Osteoblast (primary cell): ENCODE results near the gene CDCA4. TPM values are rescaled to one million over a fixed set of nuclear protein-coding genes. Genes with fewer than 3 reads are reported as not detected.
"Not testable (repeated sequence)": the region's sequence is repeated elsewhere in the genome, so short reads cannot be mapped to it uniquely, and the experiment has no call there.

ENCODE experiments used
- DNase-seq: peaks from one replicate; pipeline ENCODE4 v3.0.0; 2011; ENCODE audit warnings: low spot score, mixed read lengths; ENCODE audit not compliant: insufficient read length; ENCODE audit errors: missing footprints
- H2AFZ ChIP-seq: 2 replicates; pipeline ENCODE4 v1.6.0; 2011; ENCODE audit warnings: mild to moderate bottlenecking, low read length
- H3K27ac ChIP-seq: 2 replicates; pipeline ENCODE4 v1.5.1; 2011; ENCODE audit warnings: mild to moderate bottlenecking, low read depth, low read length, moderate library complexity
- H3K27me3 ChIP-seq: 2 replicates; pipeline ENCODE4 v1.6.0; 2012; ENCODE audit warnings: mild to moderate bottlenecking, control low read depth, inconsistent platforms, low read length, moderate library complexity; ENCODE audit not compliant: insufficient read depth
- H3K36me3 ChIP-seq: 2 replicates; pipeline ENCODE4 v1.5.1; 2011; ENCODE audit warnings: mild to moderate bottlenecking, low read length, control low read depth, moderate library complexity; ENCODE audit not compliant: insufficient read depth
- H3K4me1 ChIP-seq: 2 replicates; pipeline ENCODE4 v1.5.1; 2011; ENCODE audit warnings: mild to moderate bottlenecking, low read length, control low read depth, moderate library complexity; ENCODE audit not compliant: insufficient read depth
- H3K4me2 ChIP-seq: 2 replicates; pipeline ENCODE4 v1.6.0; 2011; ENCODE audit warnings: mild to moderate bottlenecking, low read length; ENCODE audit not compliant: insufficient read depth
- H3K4me3 ChIP-seq: fragments of 200-600 bp; sonication (generic); 3 replicates; pipeline ENCODE4 v1.5.1; 2012; ENCODE audit warnings: mild to moderate bottlenecking, low read length, inconsistent platforms; ENCODE audit not compliant: insufficient read depth
- H3K79me2 ChIP-seq: 2 replicates; pipeline ENCODE4 v1.6.0; 2012; ENCODE audit warnings: mild to moderate bottlenecking, low read length, control low read depth, inconsistent platforms; ENCODE audit not compliant: insufficient read depth
- H3K9me3 ChIP-seq: 2 replicates; pipeline ENCODE4 v1.5.1; 2011; ENCODE audit warnings: low read depth, low read length, control low read depth
- H4K20me1 ChIP-seq: 2 replicates; pipeline ENCODE4 v1.6.0; 2012; ENCODE audit warnings: mild to moderate bottlenecking, low read length, control low read depth; ENCODE audit not compliant: insufficient read depth
- total RNA-seq: library from RNA; depleted of rRNA; stranded (reverse); fragments of >200 nt; gene quantifications from 2 replicates; pipeline ENCODE4 v1.2.3, GENCODE V29; 2012
- TF ChIP-seq, protein P1 (sequence below): IDR thresholded peaks from 2 replicates; pipeline ENCODE4 v1.5.1; 2011; ENCODE audit warnings: mild to moderate bottlenecking, low read depth, low read length, moderate library complexity; ENCODE audit errors: extremely low read depth

The CDCA4 gene
- total RNA-seq, 1 donor = 13.8 TPM

- Histone ChIP-seq H3K4me1 (peaks cover 6% of the 10 kb centered on the region), H3K79me2 (no peaks in the 10 kb centered on the region), H3K27me3 (no peaks in the 10 kb centered on the region), H3K27ac (no peak within 1 kb of the TSS), H2AFZ (no peak within 1 kb of the TSS), H3K36me3 (no peaks in the 10 kb centered on the region), H3K9me3 (no peaks in the 10 kb centered on the region), H3K4me3 (no peak within 1 kb of the TSS), H3K4me2 (no peak within 1 kb of the TSS), H4K20me1 (no peaks in the 10 kb centered on the region)
- peak; percentile 86 for DNase-seq
- TF ChIP-seq, protein P1, sequence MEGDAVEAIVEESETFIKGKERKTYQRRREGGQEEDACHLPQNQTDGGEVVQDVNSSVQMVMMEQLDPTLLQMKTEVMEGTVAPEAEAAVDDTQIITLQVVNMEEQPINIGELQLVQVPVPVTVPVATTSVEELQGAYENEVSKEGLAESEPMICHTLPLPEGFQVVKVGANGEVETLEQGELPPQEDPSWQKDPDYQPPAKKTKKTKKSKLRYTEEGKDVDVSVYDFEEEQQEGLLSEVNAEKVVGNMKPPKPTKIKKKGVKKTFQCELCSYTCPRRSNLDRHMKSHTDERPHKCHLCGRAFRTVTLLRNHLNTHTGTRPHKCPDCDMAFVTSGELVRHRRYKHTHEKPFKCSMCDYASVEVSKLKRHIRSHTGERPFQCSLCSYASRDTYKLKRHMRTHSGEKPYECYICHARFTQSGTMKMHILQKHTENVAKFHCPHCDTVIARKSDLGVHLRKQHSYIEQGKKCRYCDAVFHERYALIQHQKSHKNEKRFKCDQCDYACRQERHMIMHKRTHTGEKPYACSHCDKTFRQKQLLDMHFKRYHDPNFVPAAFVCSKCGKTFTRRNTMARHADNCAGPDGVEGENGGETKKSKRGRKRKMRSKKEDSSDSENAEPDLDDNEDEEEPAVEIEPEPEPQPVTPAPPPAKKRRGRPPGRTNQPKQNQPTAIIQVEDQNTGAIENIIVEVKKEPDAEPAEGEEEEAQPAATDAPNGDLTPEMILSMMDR = no peak
These were observed 44.7 kb upstream of the CDCA4 start, which contains the start of gene GPR132 for GRCh38 chr14:105065280-105066228. TSS of gene GPR132 (minus strand) at chr14:105065430. CDS start at chr14:105055420, 10,010 bp downstream.

GRCh38 chr14:105064721-105065143, 43.8 kb upstream of the CDCA4 start:
- H3K4me2 ChIP-seq = no peak overlapping the region
- no peaks in the 10 kb centered on the region for H3K36me3 ChIP-seq
- no peak overlapping the region for H2AFZ ChIP-seq
- no peaks in the 10 kb centered on the region for H4K20me1 ChIP-seq
- H3K27me3 ChIP-seq = no peaks in the 10 kb centered on the region
- no peak overlapping the region for H3K4me3 ChIP-seq
- H3K4me1 ChIP-seq = peaks cover 6% of the 10 kb centered on the region
- H3K27ac ChIP-seq = no peak overlapping the region
- TF ChIP-seq, protein P1 = no peak
- no peaks in the 10 kb centered on the region for H3K79me2 ChIP-seq
- no peaks in the 10 kb centered on the region for H3K9me3 ChIP-seq
- peak; percentile 93 for DNase-seq

DNA sequence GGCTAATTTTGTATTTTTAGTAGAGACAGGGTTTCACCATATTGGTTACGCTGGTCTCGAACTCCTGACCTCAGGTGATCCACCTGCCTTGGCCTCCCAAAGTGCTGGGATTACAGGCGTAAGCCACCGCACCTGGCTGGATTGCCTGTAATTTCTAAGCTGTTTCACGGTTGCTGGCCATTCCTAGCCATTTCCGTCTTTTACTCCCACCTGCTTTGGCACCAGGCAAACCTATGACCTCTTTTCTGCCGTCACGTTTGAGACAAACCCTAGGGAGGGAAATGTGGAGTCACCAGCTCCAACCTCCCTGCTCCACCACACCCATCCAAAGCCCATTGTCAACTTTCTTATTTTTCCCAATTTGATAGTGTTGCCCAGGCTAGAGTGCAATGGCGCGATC, 43.1 kb upstream of the CDCA4 start:
- Histone ChIP-seq H3K36me3 (no peaks in the 10 kb centered on the region), H3K4me2 (no peak overlapping the region), H4K20me1 (no peaks in the 10 kb centered on the region), H2AFZ (no peak overlapping the region), H3K27ac (no peak overlapping the region), H3K4me1 (peaks cover 6% of the 10 kb centered on the region), H3K4me3 (no peak overlapping the region), H3K27me3 (no peaks in the 10 kb centered on the region), H3K79me2 (no peaks in the 10 kb centered on the region), H3K9me3 (no peaks in the 10 kb centered on the region)
- no peak for DNase-seq
- TF ChIP-seq, protein P1 = no peak

DNA sequence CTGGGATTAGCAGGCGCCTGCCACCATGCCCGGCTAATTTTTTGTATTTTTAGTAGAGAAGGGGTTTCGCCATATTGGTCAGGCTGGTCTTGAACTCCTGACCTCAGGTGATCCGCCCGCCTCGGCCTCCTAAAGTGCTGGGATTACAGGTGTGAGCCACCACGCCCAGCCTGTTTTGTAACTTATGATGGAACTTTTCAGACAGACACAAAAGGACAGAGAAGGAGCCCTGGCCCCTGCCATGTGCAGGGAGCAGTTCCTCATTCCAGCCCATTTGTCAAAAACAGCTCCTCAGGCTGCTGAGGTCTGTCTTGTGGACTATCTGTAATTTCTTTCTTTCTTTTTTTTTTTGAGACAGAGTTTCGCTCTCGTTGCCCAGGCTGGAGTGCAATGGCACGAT, 42.6 kb upstream of the CDCA4 start:
- not testable (repeated sequence) for H2AFZ ChIP-seq, H4K20me1 ChIP-seq, H3K27ac ChIP-seq, H3K4me3 ChIP-seq, H3K4me1 ChIP-seq, H3K79me2 ChIP-seq, H3K27me3 ChIP-seq, H3K4me2 ChIP-seq, H3K9me3 ChIP-seq, H3K36me3 ChIP-seq
- DNase-seq = peak; percentile 39
